NCI-H526 treated with DMSO at 0.1 percent for 48 hours (cell line): Measurements from ENCODE around the gene CEACAM1.
A peak's percentile ranks its signal among the peaks of the same experiment; 100 is the strongest.
"Not testable (repeated sequence)": the region's sequence is repeated elsewhere in the genome, so short reads cannot be mapped to it uniquely, and the experiment has no call there.

Source experiments
- DNase-seq: peaks from one replicate; lab custom pipeline; 2025; lab: John Stamatoyannopoulos, UW

Gene CEACAM1

DNA sequence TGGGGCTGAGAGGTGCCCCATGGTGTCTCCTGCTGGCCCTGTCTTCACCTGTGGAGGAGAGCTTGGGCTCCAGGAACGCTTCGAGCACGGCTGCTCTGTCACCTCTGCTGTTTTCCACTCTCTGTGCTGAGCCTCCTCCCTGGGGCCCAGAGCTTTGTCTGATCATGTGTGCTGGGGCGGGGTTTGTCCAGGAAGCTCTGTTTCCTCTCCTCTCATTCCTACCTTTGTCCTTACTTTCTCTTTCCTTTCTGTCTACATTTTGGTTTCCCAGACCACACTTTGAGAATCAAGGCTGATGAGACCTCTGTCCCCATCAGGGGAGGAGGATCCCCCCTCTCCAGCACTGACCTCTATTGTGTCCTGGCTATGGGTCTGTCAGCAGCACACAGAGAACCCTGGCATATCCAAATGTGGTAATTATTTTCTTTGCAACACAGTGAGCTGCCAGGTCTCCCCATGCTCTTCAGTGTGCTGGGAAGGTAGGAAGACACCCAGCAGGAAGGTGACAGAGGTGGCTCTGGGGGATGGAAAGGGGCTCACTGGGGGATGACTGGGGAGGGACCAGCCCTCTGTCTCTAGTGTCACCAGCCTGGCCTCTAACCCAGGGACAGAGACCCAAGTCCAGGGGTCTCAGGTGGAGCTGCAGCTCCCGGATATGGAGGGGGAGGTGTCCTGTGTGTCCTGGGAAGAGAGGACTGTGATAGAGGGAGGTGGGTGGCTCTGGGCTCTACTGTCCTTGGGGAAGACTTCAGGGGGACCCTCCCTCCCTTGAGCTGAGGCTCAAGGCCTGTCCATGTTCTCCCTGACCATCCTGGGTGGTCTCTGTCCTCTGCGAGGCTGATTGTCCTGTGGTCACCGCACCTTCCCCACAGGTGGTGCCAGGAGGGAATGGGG lies at the start of gene CEACAM1:
TSS of gene CEACAM1 (minus strand) at position 128 of the 894 bp plus-strand sequence. CDS start at position 21, 107 bp downstream.
- DNase-seq: peak; percentile 26

DNA sequence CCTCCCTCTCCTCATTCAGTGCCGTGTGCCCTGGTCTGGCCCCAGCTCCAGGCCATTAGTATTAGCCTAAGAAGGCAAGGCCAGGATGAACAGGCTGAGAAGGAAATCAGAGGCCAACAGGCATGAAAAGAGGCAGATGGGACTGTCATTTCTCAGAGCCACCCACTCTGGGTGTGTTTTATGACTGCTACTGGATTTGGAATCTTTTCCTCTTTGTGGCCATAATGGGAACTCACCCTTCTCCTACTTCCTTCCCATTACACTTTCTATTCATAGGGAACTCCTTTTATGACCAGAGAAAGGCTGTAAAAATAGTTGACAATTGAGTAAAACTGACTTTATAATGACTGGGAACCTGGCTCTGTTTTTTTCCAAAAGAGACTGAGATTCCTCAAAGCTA lies 48.7 kb upstream of the CEACAM1 start:
- no peak for DNase-seq

DNA sequence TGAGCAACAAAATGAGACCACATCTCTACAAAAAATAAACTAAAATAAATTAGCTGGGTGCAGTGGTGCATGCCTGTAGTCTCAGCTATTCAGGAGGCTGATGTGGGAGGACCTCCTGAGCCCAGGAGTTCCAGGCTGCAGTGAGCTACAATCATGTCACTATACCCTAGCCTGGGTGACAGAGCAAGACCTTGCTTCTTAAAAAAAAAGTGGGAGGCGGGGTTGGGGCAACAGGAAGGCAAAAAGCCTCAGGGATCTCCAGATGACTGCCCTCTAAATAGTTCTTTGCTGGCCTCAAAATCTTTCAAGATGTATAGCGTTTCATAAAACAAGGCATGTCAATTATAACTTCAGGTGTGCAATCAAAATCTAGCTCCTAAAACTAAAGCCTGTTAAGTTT lies 48.0 kb upstream of the CEACAM1 start:
- no peak for DNase-seq

DNA sequence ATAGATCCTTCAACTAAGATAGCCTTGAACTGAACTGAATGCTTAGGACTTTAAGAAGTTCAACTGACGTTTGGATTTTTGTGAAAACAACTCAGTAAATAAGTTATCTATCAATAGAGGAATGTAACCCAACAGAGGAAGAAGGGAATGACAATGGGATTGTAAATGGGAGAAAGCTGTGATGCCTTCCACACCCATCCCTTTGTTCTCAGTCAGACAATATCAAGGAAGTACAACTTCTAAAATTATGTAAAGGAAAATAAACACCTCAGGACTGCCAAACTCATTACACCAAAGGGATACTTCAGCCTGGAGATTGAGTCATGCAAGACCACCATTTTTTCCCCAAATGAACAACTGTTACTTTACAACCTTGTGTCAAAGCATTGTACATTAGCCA lies 45.4 kb upstream of the CEACAM1 start:
- DNase-seq: no peak

DNA sequence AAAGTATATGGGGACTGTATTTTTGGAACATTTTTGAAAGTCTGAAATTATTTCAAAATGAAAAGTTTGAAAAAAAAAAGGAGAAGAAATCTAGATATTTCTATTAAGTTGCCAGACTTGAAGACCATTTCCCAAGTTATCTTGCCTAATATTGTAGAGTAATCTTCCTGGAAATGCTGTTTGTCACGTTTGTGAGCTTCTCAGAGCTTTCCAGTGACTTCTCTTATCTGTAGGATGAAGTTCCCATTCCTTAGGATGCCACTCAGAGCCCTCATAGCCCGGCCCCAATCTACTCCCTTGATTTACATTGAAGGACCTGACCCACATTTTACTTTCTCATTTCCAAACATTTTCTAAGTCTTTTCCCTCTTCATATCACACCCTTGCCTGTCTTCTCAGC lies 42.8 kb upstream of the CEACAM1 start:
- DNase-seq: no peak

DNA sequence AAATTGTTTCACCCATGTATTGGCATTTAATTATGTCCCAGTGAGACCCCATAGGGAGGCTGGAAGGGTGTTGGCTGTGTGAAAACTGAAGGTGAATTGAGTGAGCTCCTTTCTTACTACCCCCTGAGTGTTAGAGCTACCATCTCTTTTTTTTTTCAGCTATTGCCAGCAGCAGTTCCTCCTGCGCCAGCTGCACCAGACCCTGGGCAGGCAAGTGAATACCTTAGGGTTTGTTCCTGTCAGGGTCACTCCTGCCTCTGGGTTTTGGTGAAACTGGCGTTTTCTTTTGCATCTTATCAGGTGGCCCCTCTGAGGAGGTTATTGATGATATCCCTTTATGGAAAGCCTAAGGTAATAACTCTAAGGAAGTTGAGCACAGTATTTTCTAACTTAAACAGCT lies 40.9 kb upstream of the CEACAM1 start:
- no peak for DNase-seq

DNA sequence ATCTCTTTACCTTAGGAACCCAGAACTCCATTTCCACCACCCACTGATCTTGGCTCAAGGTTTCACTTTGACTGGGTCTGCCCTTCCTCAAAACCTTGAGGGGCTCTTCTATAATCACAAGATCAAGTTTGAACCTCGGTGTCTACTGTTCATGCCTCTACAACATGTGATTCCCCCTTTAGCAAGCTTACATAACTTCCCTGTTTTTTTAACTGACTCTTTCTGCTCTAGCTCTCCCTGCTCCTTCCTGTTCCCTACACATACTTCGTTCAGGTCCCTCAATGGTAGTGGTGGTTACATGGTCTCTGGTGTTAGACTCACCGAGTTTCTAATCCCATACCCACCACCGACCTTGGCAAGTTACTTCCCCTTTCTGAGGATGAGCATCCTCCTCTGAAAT lies 39.7 kb upstream of the CEACAM1 start:
- no peak for DNase-seq

DNA sequence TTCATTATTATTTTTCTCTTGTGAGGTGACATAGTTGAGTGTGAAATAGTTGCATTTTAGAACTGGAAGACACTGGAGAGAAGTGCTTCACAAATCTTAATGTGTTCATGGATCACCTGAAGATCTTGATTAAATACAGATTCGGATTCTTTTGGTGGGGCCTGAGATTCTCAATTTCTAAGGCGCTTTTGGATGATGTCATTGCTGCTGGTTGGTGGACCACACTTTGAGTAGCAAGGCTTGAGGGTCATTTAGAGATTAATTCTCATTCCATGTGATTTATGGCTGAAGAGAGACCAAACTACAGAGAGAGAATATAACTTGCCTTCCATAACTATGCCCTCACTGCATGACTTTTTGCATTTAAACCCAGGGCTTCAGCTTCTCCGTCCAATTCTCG lies 39.3 kb upstream of the CEACAM1 start:
- DNase-seq: no peak

DNA sequence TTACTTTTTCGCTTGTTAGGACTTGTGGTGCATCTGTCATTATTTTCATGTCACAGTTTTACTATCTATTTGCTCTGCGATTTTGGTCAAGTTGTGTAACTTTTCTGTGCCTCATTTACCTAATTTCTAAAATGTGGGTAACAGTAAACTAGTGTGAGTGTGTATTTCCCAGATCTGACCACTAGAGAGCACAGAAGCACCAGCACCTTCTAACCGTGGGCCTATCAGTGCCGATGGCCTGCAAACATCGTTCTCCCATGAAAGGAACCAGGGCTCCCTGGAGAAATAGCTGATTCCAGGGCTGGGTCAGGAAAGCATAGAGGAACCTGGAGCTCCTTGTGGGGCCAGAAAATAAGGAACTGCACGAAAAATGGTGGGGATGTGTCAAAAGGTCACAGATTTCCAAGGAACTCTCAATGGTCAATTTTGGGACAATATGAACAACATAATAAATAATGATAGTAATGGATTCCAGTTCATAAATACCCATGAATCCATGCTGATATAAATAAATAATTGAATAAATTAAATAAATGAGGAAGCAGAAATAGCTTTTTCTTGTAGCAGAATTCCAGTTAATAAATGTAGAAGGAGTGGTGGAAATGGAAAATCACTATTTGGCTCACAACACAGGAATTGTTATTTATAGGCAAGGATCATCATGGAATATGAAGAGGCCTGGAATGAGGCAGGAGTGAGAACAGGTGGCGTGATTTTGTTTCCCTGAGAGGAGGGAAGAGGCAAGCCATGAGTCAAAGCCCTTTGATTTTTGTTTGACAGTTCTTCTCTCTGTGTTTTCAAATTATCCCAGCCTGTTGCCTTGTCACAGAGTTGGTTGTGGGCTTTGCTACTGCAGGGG lies 35.3 kb upstream of the CEACAM1 start:
- DNase-seq: peak; percentile 37

DNA sequence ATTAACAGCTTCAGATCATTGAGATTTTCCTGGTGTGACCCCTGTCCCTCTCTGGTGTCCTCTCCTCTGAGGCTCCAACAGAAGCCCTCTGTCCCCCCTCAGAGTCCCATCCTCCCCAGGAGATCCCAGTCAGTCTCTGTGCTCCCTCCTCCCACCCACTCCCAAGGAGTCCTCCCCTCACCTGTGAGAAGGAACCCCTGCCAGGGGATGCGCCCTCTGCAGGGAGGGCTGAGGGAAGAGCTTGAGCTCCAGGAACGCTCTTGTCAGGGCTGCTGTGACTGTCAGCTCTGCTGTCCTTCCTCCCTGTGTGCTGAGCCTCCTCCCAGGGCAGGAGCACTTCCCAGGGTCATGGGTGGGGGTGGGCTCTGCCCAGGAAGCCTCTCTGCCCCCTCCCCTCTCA lies 33.2 kb upstream of the CEACAM1 start:
- DNase-seq: no peak

DNA sequence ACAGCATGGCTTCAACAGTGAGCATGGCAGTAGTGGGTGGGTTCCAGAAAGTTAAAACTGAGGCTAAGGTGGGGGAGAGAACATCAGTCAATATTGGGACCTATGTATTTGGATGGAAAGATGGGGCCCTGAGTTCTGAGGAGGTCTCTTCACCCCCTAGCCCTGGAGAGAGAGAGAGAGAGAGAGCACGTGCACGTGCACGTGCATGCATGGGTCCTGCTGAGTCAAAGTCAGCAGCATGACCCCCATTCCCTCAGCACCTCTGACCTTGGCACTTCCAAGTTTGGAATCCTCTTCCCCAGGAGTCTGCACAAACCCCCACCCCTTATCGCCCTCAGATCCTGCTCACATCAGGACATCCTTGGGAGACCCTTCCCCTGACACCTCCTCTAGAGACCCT lies 32.5 kb upstream of the CEACAM1 start:
- DNase-seq: no peak

DNA sequence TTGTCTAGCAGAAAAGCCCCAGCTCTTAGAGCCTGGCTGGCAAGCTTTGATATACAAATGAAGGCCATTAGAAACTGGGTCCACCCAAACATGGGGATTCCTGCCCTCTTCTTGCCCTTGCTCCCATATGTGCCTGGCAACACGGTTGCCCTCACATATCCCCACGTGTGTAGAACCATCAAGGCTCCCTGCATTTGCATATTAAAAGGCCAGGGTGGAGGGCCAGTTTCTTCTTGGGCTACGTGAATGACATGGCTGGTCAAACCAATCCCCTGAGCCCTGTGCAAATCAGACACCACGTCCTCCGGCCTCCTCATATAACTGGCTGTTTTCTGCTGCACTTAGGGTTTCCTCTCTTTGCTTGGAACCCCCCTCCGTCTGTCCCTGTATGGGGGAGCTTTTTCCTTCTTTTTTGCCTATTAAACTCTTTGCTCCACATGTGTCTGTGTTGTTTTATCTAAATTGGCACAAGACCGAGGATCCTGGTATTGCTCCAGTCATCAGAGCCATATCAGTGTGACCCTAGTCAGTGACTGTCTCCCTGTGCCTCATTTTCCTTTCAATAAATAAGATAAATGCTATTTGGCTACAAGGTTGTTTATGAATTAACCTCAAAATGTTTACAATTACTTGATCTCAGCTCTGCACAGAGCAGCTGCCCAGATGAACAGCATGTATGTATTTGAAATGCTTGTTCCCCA lies 30.3 kb upstream of the CEACAM1 start:
- DNase-seq: peak; percentile 2

DNA sequence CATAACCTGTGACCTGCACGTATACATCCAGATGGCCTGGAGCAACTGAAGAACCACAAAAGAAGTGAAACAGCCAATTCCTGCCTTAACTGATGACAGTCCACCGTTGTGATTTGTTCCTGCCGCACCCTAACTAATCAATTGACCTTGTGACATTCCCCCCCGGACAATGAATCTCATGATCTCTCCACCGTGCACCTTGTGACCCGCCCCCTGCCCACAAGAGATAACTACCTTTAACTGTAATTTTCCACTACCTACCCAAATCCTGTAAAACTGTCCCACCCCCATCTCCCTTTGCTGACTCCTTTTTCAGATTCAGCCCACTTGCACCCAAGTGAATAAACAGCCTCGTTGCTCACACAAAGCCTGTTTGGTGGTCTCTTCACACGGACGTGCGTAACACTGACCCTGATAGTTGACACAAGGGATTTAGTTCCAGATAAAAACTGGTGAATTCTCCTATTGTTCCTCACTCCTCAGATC lies 29.1 kb upstream of the CEACAM1 start:
- not testable (repeated sequence) for DNase-seq

DNA sequence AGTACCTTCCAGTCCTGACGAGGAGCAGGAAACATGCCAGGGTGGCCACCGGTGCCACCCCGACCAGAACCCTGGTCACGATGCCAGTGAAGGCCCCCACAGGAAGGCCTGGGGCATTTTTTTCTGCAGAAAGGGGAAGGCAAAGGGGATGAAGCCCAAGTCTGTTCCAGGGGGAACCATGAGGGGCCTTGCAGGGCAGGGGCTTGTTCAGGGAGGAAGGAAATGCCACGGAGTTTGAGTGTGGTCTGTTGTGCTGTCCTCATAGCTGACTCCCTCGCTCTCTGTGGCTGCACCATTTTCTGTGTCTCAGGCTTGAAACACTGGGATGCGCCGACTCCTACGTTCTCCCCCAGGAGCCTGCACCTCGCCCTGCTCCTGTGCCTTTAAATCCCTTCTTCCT lies 27.5 kb upstream of the CEACAM1 start:
- DNase-seq: no peak

DNA sequence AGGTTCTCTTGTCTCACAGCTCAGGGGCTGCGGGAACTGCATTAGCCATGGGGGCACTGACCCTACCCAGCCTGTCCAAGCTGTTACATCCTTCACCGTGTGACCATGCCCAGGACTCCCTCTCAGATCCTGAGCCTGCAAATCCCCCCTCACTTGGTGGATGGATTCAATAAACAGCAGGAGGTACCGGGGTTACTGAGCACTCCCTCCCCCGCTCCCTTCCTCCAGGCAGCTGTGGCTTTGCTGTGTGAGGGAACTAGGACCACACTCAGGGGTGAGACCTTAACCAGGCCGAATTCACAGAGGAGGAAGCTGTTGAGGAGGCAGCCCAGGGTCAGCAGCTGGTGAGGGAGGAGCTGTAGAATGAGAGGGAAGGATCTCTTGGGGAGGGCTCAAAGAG lies 27.0 kb upstream of the CEACAM1 start:
- no peak for DNase-seq

DNA sequence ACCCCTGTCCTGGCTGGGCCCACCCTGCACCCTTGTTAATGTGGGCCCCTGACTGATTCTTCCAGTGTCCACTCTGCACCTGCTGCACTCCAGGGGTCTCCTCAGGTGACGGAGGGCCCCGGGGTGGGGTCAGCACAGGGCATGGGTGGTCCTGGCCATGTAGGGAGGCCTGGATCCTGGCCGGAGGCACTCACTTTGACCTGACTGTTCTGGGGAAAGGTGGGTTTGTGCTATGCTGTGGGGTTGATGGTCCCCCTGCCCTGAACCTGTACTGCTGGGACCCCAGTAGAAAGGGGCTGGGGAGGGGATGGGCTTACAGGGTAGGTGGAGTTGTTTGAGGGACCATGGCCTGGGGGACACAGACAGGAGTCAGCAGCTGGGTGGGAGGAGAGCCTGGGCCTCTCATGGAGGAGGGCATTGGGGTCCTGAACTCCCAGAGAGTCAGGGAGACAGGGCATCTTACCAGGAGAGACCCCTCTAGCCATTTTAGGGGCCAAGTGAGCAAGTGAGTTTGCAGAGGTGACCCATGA lies 25.8 kb upstream of the CEACAM1 start:
- DNase-seq: no peak

DNA sequence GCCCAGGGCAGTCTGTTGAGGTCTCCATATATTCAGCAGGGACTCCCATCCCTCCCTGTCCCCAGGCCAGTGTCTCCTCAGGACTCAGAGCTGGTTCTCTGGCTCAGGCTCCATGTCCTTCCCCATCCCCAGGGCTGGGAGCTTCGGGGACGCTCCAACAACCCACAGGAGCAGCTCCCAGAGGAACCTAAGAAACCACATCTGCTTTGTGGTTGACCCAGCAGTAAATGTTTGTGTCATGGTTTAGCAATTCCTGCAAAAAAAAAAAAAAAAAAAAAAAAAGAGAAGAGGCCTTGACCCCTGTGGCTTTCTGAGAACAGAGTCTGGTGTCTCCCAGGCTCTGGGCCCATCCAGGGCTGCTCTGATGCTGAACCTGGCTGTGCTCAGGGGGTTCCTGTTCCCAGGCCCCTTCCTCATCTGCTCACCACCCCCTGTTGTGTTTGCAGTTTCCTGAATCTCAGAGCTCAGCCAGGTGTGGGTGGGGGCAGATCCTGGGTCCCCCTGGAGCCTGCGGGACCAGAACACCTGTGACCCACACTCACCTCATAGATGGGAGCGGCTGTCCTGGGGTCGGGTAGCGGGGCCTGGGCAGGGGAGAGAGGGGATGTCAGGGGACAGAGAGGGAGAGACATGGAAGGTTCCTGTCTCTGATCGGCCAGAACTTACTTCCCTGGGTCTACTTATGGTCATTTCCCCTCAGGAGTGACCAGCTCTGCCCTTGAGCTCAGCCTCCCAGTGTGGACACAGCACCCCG lies 25.2 kb upstream of the CEACAM1 start:
- no peak for DNase-seq

DNA sequence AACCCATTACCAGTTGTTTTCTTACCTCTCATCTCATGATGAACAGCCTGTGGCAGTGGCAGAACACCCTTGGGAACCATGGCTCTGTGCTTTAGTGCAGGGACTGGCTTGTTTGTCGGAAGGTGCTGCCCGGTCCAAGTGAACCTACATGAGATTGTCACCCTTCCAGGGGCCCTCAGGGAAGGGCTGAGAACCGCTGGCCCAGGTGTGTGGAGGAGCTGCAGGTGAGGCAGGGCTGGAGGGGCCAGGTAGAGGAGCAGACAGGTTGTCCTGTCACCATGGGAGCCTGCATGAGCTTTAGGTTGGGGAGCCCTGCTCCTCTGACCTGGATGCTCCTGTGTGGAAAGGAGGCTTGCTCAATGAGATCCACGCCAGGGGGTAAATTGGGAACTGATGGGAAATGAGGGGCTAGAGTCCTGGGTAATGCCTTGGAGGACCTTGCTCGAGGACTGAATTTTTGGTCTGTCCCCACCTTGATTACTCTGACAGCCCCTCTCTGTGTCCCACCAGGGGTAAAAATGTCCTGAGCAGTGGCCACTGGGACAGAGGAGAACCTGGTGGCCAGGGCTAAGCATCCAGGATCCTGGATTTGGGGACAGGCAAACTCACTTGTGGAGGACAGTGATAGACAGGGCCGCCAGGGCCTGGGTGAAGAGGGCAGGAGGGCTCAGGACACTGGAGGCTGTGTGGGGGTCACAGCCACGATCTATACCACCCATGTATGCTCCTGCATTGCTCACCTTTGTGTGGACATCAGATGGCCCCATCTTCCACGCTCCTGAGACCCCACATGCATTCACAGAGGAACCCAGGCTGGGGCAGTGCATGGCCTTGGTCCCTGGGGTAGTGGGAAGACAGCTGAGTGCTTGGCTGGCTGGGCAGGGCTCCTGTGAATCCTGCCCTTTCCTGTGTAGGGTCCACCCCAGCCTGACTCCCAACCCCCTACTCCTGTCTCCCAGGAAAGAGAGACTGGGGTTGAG lies 24.1 kb upstream of the CEACAM1 start:
- DNase-seq: peak; percentile 47

DNA sequence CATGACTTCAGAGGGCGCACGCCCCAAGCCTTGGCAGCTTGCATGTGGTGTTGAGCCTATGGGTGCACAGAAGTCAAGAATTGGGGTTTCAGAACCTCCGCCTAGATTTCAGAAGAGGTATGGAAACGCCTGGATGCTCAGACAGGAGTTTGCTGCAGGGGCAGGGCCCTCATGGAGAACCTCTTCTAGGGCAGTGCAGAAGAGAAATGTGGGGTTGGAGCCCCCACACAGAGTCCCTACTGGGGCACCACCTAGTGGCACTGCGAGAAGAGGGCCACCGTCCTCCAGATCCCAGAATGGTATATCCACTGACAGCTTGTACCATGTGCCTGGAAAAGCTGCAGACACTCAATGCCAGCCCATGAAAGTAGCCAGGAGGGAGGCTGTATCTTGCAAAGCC lies 22.2 kb upstream of the CEACAM1 start:
- not testable (repeated sequence) for DNase-seq

DNA sequence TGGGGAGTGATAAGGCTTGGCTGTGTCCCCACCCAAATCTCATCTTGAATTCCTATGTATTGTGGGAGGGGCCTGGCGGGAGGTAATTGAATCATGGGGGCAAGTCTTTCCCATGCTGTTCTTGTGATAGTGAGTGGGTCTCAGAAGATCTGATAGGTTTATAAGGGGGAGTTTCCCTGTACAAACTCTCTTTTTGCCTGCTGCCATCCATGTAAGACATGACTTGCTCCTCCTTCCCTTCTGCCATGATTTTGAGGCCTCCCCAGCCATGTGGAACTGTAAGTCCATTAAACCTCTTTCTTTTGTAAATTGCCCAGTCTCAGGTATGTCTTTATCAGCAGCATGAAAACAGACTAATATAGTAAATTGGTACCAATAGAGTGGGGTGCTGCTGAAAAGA lies 20.8 kb upstream of the CEACAM1 start:
- not testable (repeated sequence) for DNase-seq
